Epidermal melanocyte (primary cell): ENCODE data around the gene ANO9.
"Not testable (repeated sequence)": the region's sequence is repeated elsewhere in the genome, so short reads cannot be mapped to it uniquely, and the experiment has no call there.

Experiments
- DNase-seq: peaks from one replicate; pipeline ENCODE4 v3.0.0; 2011; ENCODE audit warnings: low spot score; ENCODE audit not compliant: insufficient read length

Gene ANO9

DNA sequence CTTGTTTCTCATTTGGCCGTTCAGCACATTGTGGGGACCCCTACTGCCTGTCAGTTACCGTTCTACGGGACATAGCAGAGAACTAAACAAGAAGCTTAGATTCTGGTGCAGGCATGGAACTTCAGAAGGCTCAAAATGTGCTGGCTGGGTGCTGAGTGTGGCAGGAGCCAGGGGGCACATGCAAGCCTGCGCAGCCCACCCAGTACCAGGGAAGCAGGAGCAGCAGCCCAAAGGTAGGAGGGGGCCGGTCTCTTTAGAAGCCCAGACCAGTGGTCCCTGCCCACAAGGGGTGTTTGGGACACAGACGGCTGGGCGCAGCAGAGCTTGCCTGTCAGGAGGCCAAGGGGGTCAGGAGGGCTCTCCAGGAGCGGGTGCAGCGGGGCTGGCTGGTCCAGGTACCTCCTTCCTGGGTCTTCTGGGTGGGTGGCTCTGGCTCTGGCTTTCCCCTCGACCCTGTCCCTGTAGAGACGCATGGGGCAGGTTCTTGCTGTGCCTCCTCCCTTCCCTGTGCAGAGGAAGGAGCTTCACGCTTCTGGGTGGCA, 10.5 kb upstream of the ANO9 start:
- DNase-seq, result no peak

DNA sequence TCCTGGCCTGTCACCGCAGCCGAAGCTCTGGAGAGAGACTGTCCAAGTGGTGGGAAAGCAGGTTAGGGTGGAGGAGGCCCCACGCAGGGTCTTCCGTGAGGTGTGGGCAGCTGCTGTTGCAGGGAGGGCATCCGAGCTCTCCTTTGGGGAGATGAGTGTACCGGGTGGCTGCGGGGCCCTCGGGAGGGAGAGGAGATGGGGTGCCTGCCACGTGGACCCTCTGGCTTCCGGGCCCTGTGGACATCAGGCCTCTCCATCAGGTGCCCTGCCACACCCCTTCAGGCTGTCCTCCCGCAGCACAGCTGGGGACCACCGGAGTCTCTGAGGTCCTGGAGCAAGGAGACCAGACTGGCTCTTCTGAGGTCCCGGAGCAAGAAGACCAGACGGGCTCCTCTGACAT, 9.9 kb upstream of the ANO9 start:
- DNase-seq, result no peak

DNA sequence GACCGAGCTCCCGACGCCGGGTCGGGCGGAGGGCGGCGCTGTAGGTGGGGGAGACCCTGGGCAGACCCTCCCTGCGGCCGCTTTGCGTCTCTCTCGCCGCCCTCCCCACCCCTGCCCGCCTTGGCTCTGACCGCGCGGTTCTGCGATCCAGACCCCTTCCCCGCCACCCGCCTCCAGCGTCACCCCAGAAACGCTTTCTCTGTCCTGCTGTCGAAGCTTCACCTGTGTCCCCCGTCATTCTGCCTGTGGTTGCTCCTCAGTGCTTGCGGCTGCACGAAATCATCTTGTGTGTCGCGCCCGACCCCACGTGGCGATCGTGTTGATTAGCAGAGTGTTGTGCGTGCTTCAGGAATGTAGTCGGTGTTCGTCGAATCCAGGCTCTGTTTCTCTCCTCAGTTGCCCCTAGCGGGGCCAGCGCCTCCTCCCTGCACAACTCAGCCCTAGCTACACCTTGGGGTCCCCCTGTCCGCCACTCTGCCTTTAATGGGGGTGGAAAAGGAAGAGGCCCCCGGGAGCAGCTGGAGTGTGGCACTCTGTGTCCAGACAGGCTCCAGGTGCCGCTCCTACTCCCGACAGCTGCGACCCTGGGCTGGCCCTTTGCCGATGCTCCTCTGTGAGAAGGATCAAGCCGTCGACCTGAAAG, 9.1 kb upstream of the ANO9 start:
- peak; percentile 64 for DNase-seq

DNA sequence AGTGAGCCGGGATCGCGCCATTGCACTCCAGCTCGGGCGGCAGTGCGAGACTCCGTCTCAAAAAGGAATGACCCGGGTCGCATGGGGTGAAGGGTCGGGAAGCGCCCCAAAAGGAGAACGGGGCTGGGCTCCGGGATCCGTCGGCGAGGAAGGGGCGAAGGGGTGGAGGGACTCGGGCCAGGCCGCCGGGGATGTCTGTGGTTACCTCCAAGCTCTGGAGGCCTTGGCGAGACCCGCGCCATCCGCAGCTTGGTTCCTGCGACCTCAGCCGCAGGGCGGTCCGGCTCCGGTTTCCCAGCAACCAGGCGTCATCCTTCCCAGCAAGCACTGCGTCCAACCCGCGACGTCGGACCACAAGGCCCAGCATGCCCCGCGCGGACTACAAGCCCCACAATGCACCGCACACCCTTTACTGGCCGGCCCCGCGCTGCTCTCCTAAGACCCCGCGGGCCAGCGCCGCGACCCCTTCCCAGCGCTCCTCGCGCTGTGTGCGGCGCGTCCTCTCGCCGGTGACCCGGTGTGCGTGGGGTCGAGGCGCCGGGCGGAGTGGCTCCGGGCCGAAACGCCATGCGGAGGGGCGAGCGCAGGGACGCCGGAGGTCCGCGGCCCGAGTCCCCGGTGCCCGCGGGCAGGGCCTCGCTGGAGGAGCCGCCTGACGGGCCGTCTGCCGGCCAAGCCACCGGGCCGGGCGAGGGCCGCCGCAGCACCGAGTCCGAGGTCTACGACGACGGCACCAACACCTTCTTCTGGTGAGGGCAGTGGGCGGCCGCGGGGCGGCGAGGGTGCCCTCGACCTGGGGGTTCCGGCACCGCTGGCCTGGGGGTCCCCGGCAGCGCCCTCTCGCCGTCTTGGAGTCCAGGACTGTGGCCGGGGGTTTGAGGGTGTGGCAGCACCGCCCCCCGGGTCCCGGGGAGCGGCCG, 8.3 kb upstream of the ANO9 start, which contains the start of gene PTDSS2:
TSS of gene PTDSS2 (plus strand) at position 391 of the 920 bp plus-strand sequence. CDS start at position 568, 177 bp downstream.
- peak; percentile 90 for DNase-seq

DNA sequence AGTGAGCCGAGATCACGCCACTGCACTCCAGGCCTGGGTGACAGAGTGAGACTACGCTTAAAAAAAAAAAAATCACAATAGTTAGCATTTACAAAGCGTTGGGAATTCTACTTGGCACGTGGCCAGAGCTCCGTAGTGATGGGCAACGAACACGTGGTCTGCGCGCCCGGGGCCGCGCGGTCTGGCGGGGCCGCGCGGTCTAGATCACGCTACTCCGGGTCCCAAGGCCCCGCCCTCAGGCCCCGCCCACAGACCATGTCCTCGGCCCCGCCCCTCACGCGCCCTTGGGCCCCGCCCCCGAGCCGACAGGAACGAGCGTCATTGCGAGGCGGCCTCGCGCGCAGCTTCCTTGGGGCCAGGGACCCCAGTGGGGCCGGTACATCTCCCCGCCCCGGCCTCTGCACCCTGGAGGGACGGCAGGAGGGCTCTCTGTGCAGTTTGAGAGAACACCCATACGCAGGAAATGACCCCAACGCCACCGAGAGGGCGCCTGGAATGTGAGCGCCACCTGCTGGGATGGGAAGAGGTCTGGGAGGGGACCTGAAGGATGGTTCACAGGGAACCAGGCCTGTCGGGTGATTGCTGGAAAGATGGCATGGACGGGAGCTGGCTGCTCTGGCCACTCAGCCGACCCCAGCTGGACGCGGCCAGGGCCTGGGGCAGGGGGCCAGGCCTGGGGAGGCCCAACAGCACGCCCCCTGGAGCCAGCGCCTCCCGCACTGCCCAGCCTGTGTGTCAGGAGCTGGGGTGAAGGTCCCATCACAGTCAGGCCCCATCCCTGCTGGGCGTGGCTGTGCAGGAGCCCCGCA, 6.3 kb upstream of the ANO9 start:
- DNase-seq, result peak; percentile 91

DNA sequence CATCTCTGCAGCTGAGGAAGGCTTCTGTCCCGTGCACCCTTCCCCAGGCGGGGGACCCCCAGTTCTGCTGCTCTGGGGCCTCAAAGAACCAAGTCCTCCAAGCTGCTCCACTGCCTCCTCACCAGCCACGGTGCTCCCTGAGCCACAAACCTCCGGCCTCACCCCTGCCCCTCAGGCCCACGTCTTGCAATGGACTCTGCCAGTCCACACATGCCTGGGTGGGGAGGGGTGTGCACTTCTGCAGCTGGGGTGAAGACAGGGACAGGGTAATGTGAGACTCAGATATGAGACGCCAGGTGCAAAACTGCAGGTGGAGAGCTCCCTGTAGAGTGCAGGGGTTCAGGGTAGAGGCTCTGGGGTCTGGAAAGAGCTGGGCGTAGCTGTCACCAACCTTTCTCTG, 5.1 kb upstream of the ANO9 start:
- no peak for DNase-seq

DNA sequence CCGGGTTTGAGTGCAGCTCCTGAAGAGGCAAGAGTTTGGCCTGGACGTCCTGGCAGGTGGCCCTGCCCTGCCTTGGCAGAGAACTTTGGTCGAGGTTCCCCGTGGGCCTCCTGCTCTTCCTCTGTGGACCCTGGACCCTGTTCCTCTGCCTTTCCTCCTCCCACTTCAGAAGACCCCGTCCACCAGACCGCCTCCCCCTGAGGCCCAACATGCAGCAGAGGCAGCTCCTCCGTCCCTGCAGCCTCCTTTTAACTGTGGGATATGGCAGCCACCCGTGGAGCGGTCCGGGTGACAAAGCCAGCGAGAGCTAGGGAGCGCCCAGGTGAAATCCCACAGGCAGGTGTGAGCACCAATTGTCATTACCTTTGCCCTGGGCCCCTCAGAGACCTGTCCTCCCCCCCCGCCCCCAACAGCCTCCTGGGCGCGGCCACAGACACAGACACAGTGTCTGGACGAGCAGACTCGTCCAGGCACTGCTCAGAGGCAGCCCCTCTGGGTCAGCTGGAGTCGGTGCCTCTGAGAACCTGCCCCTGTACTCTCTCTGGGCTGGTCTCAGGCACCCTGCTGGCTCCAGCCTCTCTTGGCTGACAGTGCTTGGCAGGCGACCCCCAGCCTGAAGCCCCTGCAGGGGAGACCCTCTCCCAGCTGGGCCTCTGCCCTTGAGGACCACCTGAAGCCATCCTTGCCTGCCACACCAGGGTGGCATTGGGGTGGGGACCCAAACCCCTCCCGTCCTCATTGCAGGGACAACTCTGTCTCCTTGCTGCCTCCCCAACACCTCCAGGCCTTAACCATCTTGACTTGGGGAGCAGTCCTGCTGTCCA, 4.2 kb upstream of the ANO9 start:
- no peak for DNase-seq

DNA sequence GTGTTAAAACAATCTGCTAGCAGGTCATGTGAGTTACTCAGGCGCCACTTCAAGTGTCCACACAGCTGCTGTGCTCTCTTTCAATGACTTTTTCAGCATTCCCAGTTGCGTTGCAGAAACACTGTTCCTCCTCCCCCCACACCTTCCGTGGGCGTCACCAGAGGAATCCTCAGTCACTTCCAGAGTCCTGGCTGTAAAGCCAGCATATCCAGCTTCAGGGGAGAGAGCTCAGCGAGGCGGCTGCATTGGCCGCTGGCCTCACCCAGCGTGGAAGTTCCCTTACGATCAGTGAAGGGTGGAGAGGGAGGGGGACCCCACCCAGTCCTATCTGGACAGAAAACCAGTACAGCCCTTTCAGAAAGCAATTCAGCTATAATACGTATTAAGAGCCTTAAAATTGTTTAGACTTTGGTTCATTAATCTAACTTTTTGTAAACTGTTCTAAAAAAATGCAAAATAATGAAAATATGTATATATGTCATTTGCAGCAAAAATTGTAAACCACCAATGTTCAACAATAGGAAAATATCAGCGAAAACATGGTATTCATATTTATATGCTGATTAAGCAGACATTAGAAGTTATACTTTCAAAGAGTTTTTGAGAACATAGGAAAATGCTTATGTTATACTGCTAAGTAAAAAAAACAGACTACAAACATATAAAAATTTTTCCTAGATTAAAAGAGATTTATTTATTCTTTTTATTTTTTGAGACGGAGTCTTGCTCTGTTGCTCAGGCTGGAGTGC, 2.8 kb upstream of the ANO9 start:
- no peak for DNase-seq

DNA sequence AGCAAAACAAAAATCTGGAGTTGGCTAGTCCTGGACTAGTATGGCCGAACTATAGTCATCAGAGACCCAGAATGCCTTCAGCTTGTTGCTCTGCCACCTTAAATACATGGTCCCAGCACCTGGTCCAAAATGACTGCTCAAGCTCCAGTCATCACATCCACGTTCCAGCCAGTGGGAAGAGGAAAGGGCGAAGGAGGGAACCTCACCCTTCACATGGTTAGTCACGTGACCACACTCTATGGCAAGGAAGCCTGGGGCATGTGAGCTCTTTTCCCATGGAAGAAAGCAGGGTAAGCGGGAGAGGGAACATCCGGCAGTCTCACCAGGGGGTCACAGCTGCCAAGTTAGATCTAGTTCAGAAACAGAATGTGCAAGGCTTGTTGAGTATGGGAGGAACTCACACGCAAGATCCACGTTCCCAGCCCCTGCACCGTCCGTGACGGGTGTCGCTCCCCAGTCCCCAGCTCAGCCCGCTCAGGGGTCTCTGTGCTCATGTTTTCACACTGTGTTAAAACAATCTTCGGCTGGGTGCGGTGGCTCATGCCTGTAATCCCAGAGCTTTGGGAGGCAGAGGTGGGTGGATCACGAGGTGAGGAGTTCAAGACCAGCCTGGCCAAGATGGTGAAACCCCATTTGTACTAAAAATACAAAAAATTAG, 1.9 kb upstream of the ANO9 start:
- DNase-seq, result peak; percentile 84

DNA sequence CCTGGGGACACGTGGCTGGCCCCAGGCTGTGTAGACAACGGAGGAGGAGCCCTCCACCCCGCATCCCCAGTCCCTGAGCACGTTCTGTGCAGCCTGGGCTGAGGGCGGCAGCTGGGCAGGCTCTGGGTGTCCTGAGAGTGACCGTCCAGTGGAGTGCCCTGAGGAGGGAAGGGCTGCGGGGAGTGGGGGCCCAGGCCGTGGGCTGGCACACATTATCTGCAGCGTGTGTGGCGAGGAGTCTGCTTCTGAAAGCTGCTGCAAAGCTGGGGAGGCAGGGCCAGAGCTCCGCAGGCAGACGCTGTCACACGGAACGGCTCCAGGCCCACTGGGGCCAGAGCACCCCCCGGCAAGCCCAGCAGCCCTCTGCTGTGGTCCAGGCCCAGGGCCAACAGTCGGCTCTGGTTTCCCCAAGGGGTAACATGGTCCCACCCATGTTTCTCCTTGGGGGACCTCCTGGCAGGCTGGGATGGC, 835 bp upstream of the ANO9 start:
- no peak for DNase-seq

DNA sequence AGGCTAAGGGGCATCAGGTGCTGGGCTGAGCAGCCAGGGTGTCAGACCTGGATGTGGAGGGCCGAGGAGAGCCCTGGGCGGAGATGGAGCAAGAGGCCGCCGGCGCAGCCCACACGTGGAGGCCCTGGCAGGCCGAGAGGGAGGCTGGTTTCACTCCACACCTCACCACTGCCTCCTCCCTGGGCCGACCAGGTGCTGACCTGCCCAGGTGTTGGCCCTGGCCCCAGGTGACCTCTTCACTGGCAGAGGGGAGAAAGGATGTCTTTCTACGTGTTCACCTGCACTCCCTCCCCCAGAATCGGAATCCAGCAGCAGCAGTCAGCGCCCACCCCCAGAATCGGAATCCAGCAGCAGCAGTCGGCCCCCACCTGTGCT, 781 bp downstream of the ANO9 start:
- DNase-seq, result no peak

DNA sequence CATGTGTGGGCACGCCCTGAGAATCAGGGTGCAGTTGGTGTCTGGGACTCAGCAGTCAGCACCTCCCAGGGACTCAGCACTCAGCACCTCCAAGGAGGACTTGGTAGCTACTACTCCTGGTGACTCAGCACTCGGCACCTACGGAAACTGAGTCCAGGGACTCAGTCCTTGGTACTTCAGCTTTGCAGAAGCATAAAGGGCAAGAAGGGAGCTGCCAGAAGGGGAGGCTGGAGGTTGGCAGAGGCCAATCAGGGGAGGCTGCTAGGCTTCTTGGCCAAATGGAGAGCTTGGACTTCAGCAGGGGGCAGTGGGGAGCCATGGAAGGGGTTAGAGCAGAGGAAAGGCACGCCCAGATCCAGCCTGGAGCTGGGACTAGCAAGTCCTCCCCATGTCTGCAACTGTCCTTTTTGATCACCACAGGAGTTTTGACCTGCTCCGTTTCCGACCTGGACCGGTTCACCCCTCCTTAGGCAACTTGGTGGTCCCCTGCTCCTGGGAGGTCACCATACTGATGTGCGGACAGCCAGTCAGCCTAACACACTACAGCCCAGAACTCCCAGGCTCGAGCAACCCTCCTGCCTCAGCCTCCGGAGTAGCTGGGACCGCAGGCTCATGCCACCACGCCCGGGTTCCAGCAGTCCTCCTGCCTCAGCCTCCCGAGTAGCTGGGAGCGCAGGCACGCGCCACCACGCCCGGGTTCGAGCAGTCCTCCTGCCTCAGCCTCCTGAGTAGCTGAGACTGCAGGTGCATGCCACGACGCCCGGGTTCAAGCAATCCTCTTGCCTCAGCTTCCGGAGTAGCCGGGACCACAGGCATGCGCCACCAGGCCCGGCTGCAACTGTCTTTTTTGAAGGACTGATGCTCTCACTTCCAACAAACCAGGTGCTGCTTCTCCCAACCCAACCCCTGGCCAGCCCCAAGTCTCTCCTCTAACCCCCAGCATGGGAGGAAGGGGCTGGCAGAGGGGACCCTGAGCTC, 1.5 kb downstream of the ANO9 start:
- DNase-seq, result no peak

DNA sequence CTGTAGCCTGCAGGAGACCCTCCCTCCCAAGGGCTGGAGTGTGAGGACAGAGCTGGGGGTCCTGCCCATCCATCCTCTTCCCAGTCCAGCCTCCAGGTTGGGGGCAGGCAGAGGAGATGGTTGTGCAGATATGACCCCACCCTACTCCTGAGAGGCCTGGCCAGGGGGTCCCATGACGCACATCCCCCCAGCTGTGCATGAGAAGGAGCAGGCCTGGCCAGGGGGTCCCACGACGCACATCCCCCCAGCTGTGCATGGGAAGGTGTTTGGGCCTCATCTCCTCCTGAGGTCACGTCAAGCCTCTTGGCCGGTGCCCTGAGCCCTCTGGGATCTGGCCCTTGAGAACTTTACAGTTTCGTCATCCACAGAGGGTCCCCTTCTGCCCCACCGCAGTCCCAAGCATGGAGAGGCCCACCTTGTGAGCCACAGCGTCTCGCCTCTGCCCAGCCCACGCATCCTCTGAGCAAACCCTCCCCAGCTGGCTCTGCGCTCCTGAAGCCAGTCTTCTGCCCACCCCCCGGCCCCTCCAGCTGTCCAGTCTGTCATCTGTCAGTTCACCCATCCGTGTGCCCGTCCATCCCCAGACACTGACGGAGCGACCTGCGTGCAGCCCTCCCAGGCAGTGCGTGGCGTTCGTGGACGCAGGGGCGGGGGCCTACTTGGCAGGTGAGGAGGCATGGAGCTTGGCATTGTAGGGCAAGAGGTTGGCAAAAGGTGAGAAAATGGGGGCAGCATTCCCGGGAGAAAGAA, 2.3 kb downstream of the ANO9 start:
- DNase-seq, result no peak

DNA sequence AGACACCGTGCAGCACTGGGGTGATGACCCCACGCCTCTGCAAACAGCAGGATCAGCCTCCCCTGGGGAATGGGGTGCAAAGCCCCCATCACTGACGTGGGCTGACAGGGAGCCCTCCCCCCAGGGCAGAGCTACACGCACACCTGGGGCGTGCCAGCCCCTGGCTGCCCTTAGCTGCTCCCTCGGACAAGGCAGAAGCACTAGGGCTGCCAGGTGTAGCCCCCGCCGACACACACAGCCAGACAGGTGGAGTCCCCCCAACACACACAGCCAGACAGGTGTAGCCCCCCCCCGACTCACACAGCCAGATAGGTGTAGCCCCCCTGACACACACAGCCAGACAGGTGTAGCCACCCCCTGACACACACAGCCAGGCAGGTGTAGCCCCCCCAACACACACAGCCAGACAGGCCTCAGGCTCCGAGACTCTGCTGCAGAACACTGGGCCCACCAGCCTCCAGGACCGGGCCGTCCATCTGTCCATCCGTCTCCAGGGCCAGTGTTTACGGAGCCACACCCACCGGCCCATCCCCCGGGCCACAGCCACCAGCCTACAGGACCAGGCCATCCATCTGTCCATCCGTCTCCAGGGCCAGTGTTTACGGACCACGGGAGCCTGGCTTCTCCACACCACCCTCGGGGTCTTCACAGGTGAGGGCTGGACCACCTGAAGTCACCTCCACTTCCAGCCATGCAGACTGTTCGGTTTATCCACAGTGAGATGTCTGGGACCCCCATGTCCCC, 3.5 kb downstream of the ANO9 start:
- no peak for DNase-seq

DNA sequence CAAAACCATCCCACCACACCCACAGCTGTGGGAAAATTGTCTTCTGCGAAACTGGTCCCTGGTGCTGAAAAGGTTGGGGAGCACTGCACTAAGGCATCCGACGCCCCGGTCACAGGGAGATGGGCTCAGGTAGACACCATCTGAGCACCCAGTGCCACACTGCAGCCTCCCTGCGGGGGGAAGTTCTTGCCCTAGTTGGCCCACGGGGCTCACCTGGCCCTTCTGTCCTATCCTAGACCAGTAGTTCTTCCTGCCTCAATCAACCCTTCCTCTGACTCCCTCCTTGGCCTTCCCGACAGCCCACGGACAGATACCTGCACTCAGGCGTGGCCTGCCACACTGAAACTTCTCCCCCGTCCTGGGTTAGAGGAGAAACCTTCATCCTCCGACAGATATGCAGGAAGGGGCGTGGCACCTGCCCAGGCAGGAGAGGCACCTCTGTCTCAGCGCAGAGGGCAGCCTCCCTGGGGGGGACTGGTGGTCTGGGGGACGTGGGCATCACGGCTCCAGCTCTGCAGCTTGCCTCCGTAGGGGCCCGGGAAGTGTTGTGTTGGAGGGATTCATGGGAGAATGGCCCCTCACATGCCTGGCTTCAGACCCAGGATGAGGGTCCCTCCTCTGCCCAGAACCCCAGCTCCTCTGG, 4.5 kb downstream of the ANO9 start:
- no peak for DNase-seq

DNA sequence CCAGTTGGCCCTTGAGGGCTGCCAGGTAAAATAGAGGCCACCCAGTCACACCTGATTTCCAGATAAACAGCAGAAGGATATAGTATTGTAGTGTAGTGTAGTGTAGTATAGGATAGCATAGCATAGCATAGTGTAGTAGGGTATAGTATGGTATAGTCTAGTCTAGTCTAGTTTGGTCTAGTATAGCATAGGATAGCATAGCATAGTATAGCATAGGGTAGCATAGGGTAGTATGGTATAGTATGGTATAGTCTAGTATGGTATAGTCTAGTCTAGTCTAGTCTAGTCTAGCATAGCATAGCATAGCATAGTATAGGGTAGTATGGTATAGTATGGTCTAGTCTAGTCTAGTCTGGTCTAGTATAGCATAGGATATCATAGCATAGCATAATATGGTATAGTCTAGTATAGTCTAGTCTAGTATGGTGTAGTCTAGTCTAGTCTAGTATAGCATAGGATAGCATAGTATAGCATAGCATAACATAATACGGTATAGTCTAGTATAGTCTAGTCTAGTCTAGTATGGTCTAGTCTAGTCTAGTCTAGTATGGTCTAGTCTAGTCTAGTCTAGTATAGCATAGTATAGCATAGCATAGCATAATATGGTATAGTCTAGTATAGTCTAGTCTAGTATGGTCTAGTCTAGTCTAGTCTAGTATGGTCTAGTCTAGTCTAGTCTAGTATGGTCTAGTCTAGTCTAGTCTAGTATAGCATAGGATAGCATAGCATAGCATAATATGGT, 6.6 kb downstream of the ANO9 start:
- DNase-seq, result not testable (repeated sequence)
